Endothelial cell of umbilical vein (primary cell): ENCODE data around the gene RBM15B. TPM values are rescaled to one million over a fixed set of nuclear protein-coding genes. Genes with fewer than 3 reads are reported as not detected.

Source experiments
- BruUV-seq: library from RNA; stranded (reverse); fragments of 400-500 nt; replicated peaks from 2 replicates; lab custom pipeline; 2021; lab: Mats Ljungman, UMichigan
- CTCF ChIA-PET: fragments of 300-600, 350-600 bp; sonication (Branson Sonifier 250); formaldehyde crosslinking; loops from one replicate; lab custom pipeline; 2021; ENCODE audit warnings: antibody characterized with exemption, inconsistent platforms; lab: Charles Lee
- POLR2A ChIA-PET: fragments of 300-600, 350-600 bp; sonication (Branson Sonifier 250); formaldehyde crosslinking; loops from one replicate; lab custom pipeline; 2021; ENCODE audit warnings: antibody characterized with exemption, inconsistent platforms; lab: Charles Lee
- DNase-seq: peaks from one replicate; pipeline ENCODE4 v3.0.0-alpha.2; 2011; ENCODE audit warnings: low read depth, low spot score
- FAIRE-seq: peaks from 2 replicates; lab custom pipeline; 2011; peaks lifted over from hg19 to GRCh38; lab: Jason Lieb, UNC
- H2AFZ ChIP-seq: 2 replicates; pipeline ENCODE4 v1.6.0; 2012; ENCODE audit warnings: low read depth, low read length, control low read depth, inconsistent platforms
- H3K27ac ChIP-seq: 2 replicates; pipeline ENCODE4 v1.5.1; 2011; ENCODE audit warnings: low read depth, mild to moderate bottlenecking, control low read depth, low read length, moderate library complexity; ENCODE audit not compliant: insufficient read depth
- H3K27me3 ChIP-seq, 2 experiments: 2 replicates each; pipeline versions ENCODE4 v1.6.0 to v1.6.1; 2011; ENCODE audit warnings: low read length in 2 of 2, mixed read lengths in 1 of 2; ENCODE audit not compliant: control insufficient read depth in 2 of 2, insufficient read depth in 2 of 2
- H3K36me3 ChIP-seq, 2 experiments: 2 replicates in 1 of 2; 3 replicates in 1 of 2; pipeline ENCODE4 v1.5.1; 2011; ENCODE audit warnings: low read length in 2 of 2, mild to moderate bottlenecking in 1 of 2, moderate library complexity in 1 of 2; ENCODE audit not compliant: control insufficient read depth in 2 of 2, insufficient read depth in 2 of 2; ENCODE audit errors: extremely low read depth in 1 of 2
- H3K4me1 ChIP-seq: 3 replicates; pipeline ENCODE4 v1.5.1; 2011; ENCODE audit warnings: mild to moderate bottlenecking, low read length; ENCODE audit not compliant: control insufficient read depth, insufficient read depth; ENCODE audit errors: extremely low read depth
- H3K4me2 ChIP-seq: 2 replicates; pipeline ENCODE4 v1.6.1; 2011; ENCODE audit warnings: low read length, control low read depth, mixed read lengths; ENCODE audit not compliant: insufficient read depth
- H3K4me3 ChIP-seq, 3 experiments: fragments of 200-600 bp in 1 of 3; sonication (generic), shearing (Covaris generic) in 1 of 3; replicated peaks in 1 of 3; 2 replicates each; pipeline ENCODE4 v1.5.1; 2011 to 2016; ENCODE audit warnings: control low read depth in 3 of 3, low read length in 3 of 3, mild to moderate bottlenecking in 2 of 3, inconsistent platforms in 1 of 3, low read depth in 1 of 3, moderate library complexity in 1 of 3; ENCODE audit not compliant: insufficient read depth in 1 of 3
- H3K79me2 ChIP-seq: 2 replicates; pipeline ENCODE4 v1.6.0; 2012; ENCODE audit warnings: low read length, inconsistent platforms; ENCODE audit not compliant: control insufficient read depth, insufficient read depth
- H3K9ac ChIP-seq: replicated peaks from 2 replicates; pipeline ENCODE3; 2011; ENCODE audit warnings: low read length, control low read depth; ENCODE audit not compliant: insufficient read depth; ENCODE audit errors: extremely low read depth
- H3K9me1 ChIP-seq: replicated peaks from 3 replicates; pipeline ENCODE4 v1.6.0; 2011; ENCODE audit warnings: mild to moderate bottlenecking, low read length; ENCODE audit not compliant: control insufficient read depth, insufficient read depth; ENCODE audit errors: extremely low read depth
- H3K9me3 ChIP-seq: replicated peaks from 2 replicates; pipeline ENCODE4 v1.5.1; 2012; ENCODE audit warnings: low read length, inconsistent platforms; ENCODE audit not compliant: control insufficient read depth, insufficient read depth
- H4K20me1 ChIP-seq: replicated peaks from 2 replicates; pipeline ENCODE3; 2011; ENCODE audit warnings: mild to moderate bottlenecking, low read length; ENCODE audit not compliant: control insufficient read depth, insufficient read depth; ENCODE audit errors: extremely low read depth
- CTCF ChIP-seq, 2 donors: IDR thresholded peaks; 1 replicate in 1 of 2; 2 replicates in 1 of 2; pipeline ENCODE4 v1.5.1; 2011; ENCODE audit warnings: low read length in 2 of 2, mild to moderate bottlenecking in 2 of 2, moderate library complexity in 2 of 2, control low read depth in 1 of 2, inconsistent platforms in 1 of 2, low read depth in 1 of 2; ENCODE audit not compliant: insufficient read depth in 1 of 2; ENCODE audit errors: extremely low read depth in 1 of 2
- EZH2 ChIP-seq: IDR thresholded peaks from 2 replicates; pipeline ENCODE4 v1.6.1; 2012; ENCODE audit warnings: borderline replicate concordance, low read depth, mild to moderate bottlenecking, moderate library complexity, low read length, inconsistent platforms; ENCODE audit not compliant: severe bottlenecking
- FOS ChIP-seq: IDR thresholded peaks from 2 replicates; pipeline ENCODE4 v1.6.1; 2011; ENCODE audit warnings: mild to moderate bottlenecking, low read length, moderate library complexity, borderline replicate concordance; ENCODE audit not compliant: insufficient read depth
- GATA2 ChIP-seq: IDR thresholded peaks from 2 replicates; pipeline ENCODE4 v1.7.0; 2011; ENCODE audit warnings: low read depth, mild to moderate bottlenecking, moderate library complexity, mixed read lengths, low read length; ENCODE audit not compliant: insufficient read length, insufficient read depth
- JUN ChIP-seq: IDR thresholded peaks from 2 replicates; pipeline ENCODE4 v1.6.1; 2011; ENCODE audit warnings: borderline replicate concordance, low read depth; ENCODE audit not compliant: insufficient read length, insufficient read depth
- MYC ChIP-seq: IDR thresholded peaks from one replicate; pipeline ENCODE4 v1.6.1; 2011; ENCODE audit warnings: mild to moderate bottlenecking, low read depth, low read length
- POLR2A ChIP-seq: IDR thresholded peaks from 2 replicates; pipeline ENCODE4 v1.6.1; 2012; ENCODE audit warnings: low read depth, mild to moderate bottlenecking, control low read depth, low read length
- POLR2AphosphoS5 ChIP-seq: IDR thresholded peaks from 2 replicates; pipeline ENCODE4 v1.6.1; 2012; ENCODE audit warnings: low read depth, mild to moderate bottlenecking, control low read depth, low read length, moderate library complexity; ENCODE audit not compliant: insufficient read depth
- dilution Hi-C: fragments of 300-500 bp; cut with MboI; formaldehyde crosslinking; loops from one replicate; pipeline ENCODE4 v1.15.0; 2019; ENCODE audit warnings: low sequenced_read_pairs; ENCODE audit not compliant: extremely low pct_ligation_motif_present
- intact Hi-C: fragments of 100-400 bp; cut with micrococcal nuclease; formaldehyde crosslinking; loops from one replicate; pipeline ENCODE4 v1.10.0; 2022
- polyA plus RNA-seq, 4 experiments: library from polyadenylated mRNA; depleted of rRNA in 3 of 4; stranded (reverse) in 3 of 4; unstranded in 1 of 4; fragments of >200 nt; gene quantifications; 2 replicates each; pipeline versions ENCODE4 v1.2.1 to v1.2.3, GENCODE V29; 2011 to 2012; ENCODE audit warnings: missing spikeins in 1 of 4
- total RNA-seq: library from RNA; stranded (reverse); gene quantifications from 2 replicates; pipeline ENCODE4 v1.2.3, GENCODE V29; 2021
- TF ChIP-seq, protein P1 (sequence below): IDR thresholded peaks from 2 replicates; pipeline ENCODE4 v1.6.1; 2011; ENCODE audit not compliant: insufficient read depth, insufficient read length

Gene RBM15B
- total and polyA plus RNA-seq, 2 donors (not counting 3 experiments of a cell fraction or from before 2014, with no cell fraction given): 19.9 to 39.1 TPM

GRCh38 chr3:51396401-51396800 lies 5.3 kb downstream of the RBM15B start:
- TF ChIP-seq CTCF (IDR thresholded peaks at IDR 0.05; ENCODE audit: extremely low read depth in 1 of 2, insufficient read depth in 1 of 2, low read depth in 1 of 2, low read length in 2 of 2) (no peak), MYC (no peak), JUN (no peak), FOS (no peak), GATA2 (no peak), EZH2 (no peak), POLR2A (no peak), POLR2AphosphoS5 (no peak)
- TF ChIP-seq, protein P1, sequence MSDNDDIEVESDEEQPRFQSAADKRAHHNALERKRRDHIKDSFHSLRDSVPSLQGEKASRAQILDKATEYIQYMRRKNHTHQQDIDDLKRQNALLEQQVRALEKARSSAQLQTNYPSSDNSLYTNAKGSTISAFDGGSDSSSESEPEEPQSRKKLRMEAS: no peak
- ChIA-PET CTCF (interaction anchor here (0.8 to 1.0 kb wide), 2 partner anchors 13 to 273 kb away, joined by 3 read pairs; no protein-coding TSS in a partner anchor), POLR2A (no interaction called here)
- Histone ChIP-seq H3K36me3 (peaks cover 17 to 25% of the 10 kb centered on the region in 2 experiments), H3K9ac (no peak overlapping the region), H3K4me3 (no peak overlapping the region), H4K20me1 (no peaks in the 10 kb centered on the region), H3K4me1 (peaks cover 28% of the 10 kb centered on the region), H3K9me3 (no peaks in the 10 kb centered on the region), H3K27ac (no peak overlapping the region), H3K9me1 (no peaks in the 10 kb centered on the region), H3K4me2 (no peak overlapping the region), H3K27me3 (no peaks in the 10 kb centered on the region), H2AFZ (no peak overlapping the region), H3K79me2 (peaks cover 54% of the 10 kb centered on the region)
- intact Hi-C loops: no loop called here
- dilution Hi-C loops: no loop called here
- no TSS peak for BruUV-seq
- no peak for FAIRE-seq
- no peak for DNase-seq
